Heart right ventricle (tissue), 16 donors: ENCODE results near the gene GXYLT2. TPM values are rescaled to one million over a fixed set of nuclear protein-coding genes. Genes with fewer than 3 reads are reported as not detected.
"Not testable (repeated sequence)": the region's sequence is repeated elsewhere in the genome, so short reads cannot be mapped to it uniquely, and the experiment has no call there.

ENCODE experiments used
- ATAC-seq, 8 donors: fragments of 200-7000 bp; cut with Tn5 transposase; one replicate each; pipeline ENCODE4 v1.9.1; 2020; ENCODE audit warnings: mild to moderate bottlenecking in 8 of 8, moderate library complexity in 8 of 8, moderate number of reproducible peaks in 1 of 8
- DNase-seq, 2 donors: peaks; one replicate each; pipeline ENCODE4 v3.0.0-alpha.2; 2020
- H3K27ac ChIP-seq, 10 donors: fragments of 200-600 bp; sonication (generic) in 2 of 10; one replicate each; pipeline versions ENCODE4 v1.5.0 to v1.8.0; 2020 to 2022; ENCODE audit warnings: mild to moderate bottlenecking in 3 of 10
- H3K27me3 ChIP-seq, 7 donors: fragments of 200-600 bp; one replicate each; pipeline ENCODE4 v1.8.0; 2021 to 2022; ENCODE audit warnings: mild to moderate bottlenecking in 2 of 7
- H3K36me3 ChIP-seq, 9 donors: fragments of 200-600 bp; sonication (generic) in 1 of 9; one replicate each; pipeline versions ENCODE4 v1.5.0 to v1.8.0; 2020 to 2022; ENCODE audit warnings: mild to moderate bottlenecking in 2 of 9
- H3K4me1 ChIP-seq, 9 donors: fragments of 200-600 bp; sonication (generic) in 1 of 9; one replicate each; pipeline versions ENCODE4 v1.5.0 to v1.8.0; 2020 to 2022; ENCODE audit warnings: mild to moderate bottlenecking in 4 of 9
- H3K4me3 ChIP-seq, 10 donors: fragments of 200-600 bp; sonication (generic) in 2 of 10; one replicate each; pipeline versions ENCODE4 v1.5.0 to v1.8.0; 2020 to 2022; ENCODE audit warnings: mild to moderate bottlenecking in 7 of 10, moderate library complexity in 2 of 10
- H3K9me3 ChIP-seq, 11 donors: fragments of 200-600 bp in 10 of 11; sonication (generic) in 2 of 11; one replicate each; pipeline versions ENCODE4 v1.5.0 to v1.8.0; 2013 to 2022; ENCODE audit warnings: mild to moderate bottlenecking in 2 of 11, control low read depth in 1 of 11, moderate library complexity in 1 of 11
- CTCF ChIP-seq, 9 donors: fragments of 200-600 bp; sonication (generic) in 2 of 9; IDR thresholded peaks; one replicate each; pipeline versions ENCODE4 v1.5.0 to v1.8.0; 2021 to 2022; ENCODE audit warnings: antibody characterized with exemption in 9 of 9, mild to moderate bottlenecking in 5 of 9, moderate library complexity in 1 of 9
- WGBS, 2 donors: extraction: QIAGEN DNeasy Blood & Tissue Kit; methylation state at CpG; one replicate each; pipeline ENCODE4 v1.1.7; 2013; ENCODE audit warnings: inconsistent platforms in 1 of 2; 5-methylcytosine and 5-hydroxymethylcytosine counted together
- intact Hi-C, 10 donors: fragments of 100-400 bp; cut with DNase I; formaldehyde crosslinking; loops; one replicate each; pipeline versions ENCODE4 v1.11.1 to v1.14.2; 2022
- polyA plus RNA-seq, 2 donors: library from polyadenylated mRNA; stranded (reverse); fragments of 200-250 nt; gene quantifications; one replicate each; pipeline ENCODE4 v1.2.3, GENCODE V29; 2013
- total RNA-seq, 10 donors: library from RNA; stranded (reverse); fragmentation: NEBNext Ultra II Directional in 3 of 10; extraction: Animal tissue kit (Norgen Biotek cat#: 25700) in 3 of 10; gene quantifications; one replicate each; pipeline versions ENCODE4 v1.2.1 to v1.2.4, GENCODE V29; 2021 to 2023
- donor health status: Arrhythmogenic right ventricular cardiomyopathy.
- donor health status: ischemic (EF 13 %, LVEDD 7.1; RV severe dilation, severe dysfunction).
- donor health status: healthy with polysubstance abuse.
- donor health status: DM: no; HTN: yes; CAD: no.
- donor health status: DM: no; HTN: no; CAD: no.
- donor health status: ischemic (EF 25% LVEDD 6.9; RV normal size, moderate dysfunction).
- donor health status: ischemic (EF 25% LVEDD 5.7; RV mildly dilated, moderate dysfunction).
- donor health status: healthy.
- donor health status: DM: yes; HTN: yes; CAD: no.
- donor health status: Ischemic cardiomyopathy.
- donor health status: ischemic (EF 35%, LVEDD 5.7; RV mildly dilated, moderate dysfunction).
- donor health status: nonischemic (EF 11% LVEDD 7.7; RV severe dilation, severe dysfunction).
- donor health status: DM: yes; HTN: yes; CAD: no.
- donor health status: PGD.
- donor health status: ischemic (EF 29% LVEDD 5.4; RV normal size, mild dysfunction).
- donor health status: nonischemic (EF 23%, LVEDD 6.1; RV moderate dilation, normal function).

GXYLT2 gene
- total and polyA plus RNA-seq, 12 donors = 1.5 to 26.7 (median 13.9) TPM

GRCh38 chr3:72924055-72924454 lies 36.2 kb downstream of the GXYLT2 start:
- DNase-seq (no peak), ATAC-seq (no peak)
- no peaks in the 10 kb centered on the region for H3K4me1 ChIP-seq
- no peak overlapping the region for H3K27ac ChIP-seq
- H3K9me3 ChIP-seq = peaks cover 0 to 7% (median 0%) of the 10 kb centered on the region in 11 donors
- H3K27me3 ChIP-seq = peaks cover 0 to 3% (median 0%) of the 10 kb centered on the region in 7 donors
- no peak for TF ChIP-seq CTCF (IDR thresholded peaks at IDR 0.05)
- 77 to 80% methylated on average over 3 of the region's 3 CpGs for WGBS, 2 donors
- H3K4me3 ChIP-seq = no peak overlapping the region
- peaks cover 0 to 18% (median 0%) of the 10 kb centered on the region in 9 donors for H3K36me3 ChIP-seq
- intact Hi-C loops = no loop called here

- H3K36me3 ChIP-seq, H3K27ac ChIP-seq, ATAC-seq, H3K9me3 ChIP-seq, H3K4me1 ChIP-seq, H3K27me3 ChIP-seq, intact Hi-C loops, H3K4me3 ChIP-seq, DNase-seq: not testable (repeated sequence)
- 70 to 78% methylated on average over 51 of the region's 51 CpGs for WGBS, 2 donors
These were observed 41.2 kb downstream of the GXYLT2 start for GRCh38 chr3:72928781-72929735.

GRCh38 chr3:72930754-72931153 lies 42.9 kb downstream of the GXYLT2 start:
- peaks cover 0 to 7% (median 0%) of the 10 kb centered on the region in 11 donors for H3K9me3 ChIP-seq
- DNase-seq (no peak), ATAC-seq (no peak)
- 95 to 96% methylated on average over 4 of the region's 4 CpGs for WGBS, 2 donors
- H3K27ac ChIP-seq = no peak overlapping the region
- TF ChIP-seq CTCF (IDR thresholded peaks at IDR 0.05) = no peak
- peaks cover 0 to 5% (median 0%) of the 10 kb centered on the region in 9 donors for H3K36me3 ChIP-seq
- H3K27me3 ChIP-seq = peaks cover 0 to 3% (median 0%) of the 10 kb centered on the region in 7 donors
- no peak overlapping the region for H3K4me3 ChIP-seq
- intact Hi-C loops = loop anchor here in 4 of 10 donors (10.0 kb wide), 1 partner anchor 154 kb away; no protein-coding TSS in a partner anchor
- H3K4me1 ChIP-seq = no peaks in the 10 kb centered on the region

- DNase-seq (no peak), ATAC-seq (no peak)
- intact Hi-C loops = loop anchor here in 4 of 10 donors (10.0 kb wide), 1 partner anchor 152 kb away; no protein-coding TSS in a partner anchor
These were observed 44.6 kb downstream of the GXYLT2 start for GRCh38 chr3:72932416-72932815.

More at GRCh38 chr3:72932416-72932815, 44.6 kb downstream of the GXYLT2 start:
- H3K4me3 ChIP-seq = no peak overlapping the region
- peaks cover 0 to 7% (median 0%) of the 10 kb centered on the region in 11 donors for H3K9me3 ChIP-seq
- peaks cover 0 to 3% (median 0%) of the 10 kb centered on the region in 7 donors for H3K27me3 ChIP-seq
- no peak for TF ChIP-seq CTCF (IDR thresholded peaks at IDR 0.05)
- H3K4me1 ChIP-seq = peaks cover 0 to 3% (median 0%) of the 10 kb centered on the region in 9 donors
- H3K27ac ChIP-seq = no peak overlapping the region
- peaks cover 0 to 5% (median 0%) of the 10 kb centered on the region in 9 donors for H3K36me3 ChIP-seq
